ENCODE results near the gene GNPTAB. TPM values are rescaled to one million over a fixed set of nuclear protein-coding genes. Genes with fewer than 3 reads are reported as not detected.
"Not testable (repeated sequence)": the region's sequence is repeated elsewhere in the genome, so short reads cannot be mapped to it uniquely, and the experiment has no call there.

The GNPTAB gene
- total RNA-seq, 1 donor from 2014 or later = 43.7 TPM

- no peak for DNase-seq (ENCODE audit: low read depth)
- Histone ChIP-seq H3K27me3 (ENCODE audit: insufficient read depth, low read length) (no peaks in the 10 kb centered on the region), H4K20me1 (ENCODE audit: insufficient read depth, low read length) (no peaks in the 10 kb centered on the region), H3K4me3 (ENCODE audit: insufficient read depth, low read depth, low read length) (no peak overlapping the region), H3K36me3 (ENCODE audit: insufficient read depth, low read length) (no peaks in the 10 kb centered on the region), H3K27ac (ENCODE audit: low read depth, low read length) (no peak overlapping the region), H2AFZ (ENCODE audit: low read depth, low read length) (no peak overlapping the region), H3K4me1 (ENCODE audit: insufficient read depth, low read length) (peaks cover 3% of the 10 kb centered on the region), H3K79me2 (ENCODE audit: insufficient read depth, low read length) (no peaks in the 10 kb centered on the region), H3K9me3 (ENCODE audit: insufficient read depth, low read depth, low read length) (no peaks in the 10 kb centered on the region), H3K4me2 (ENCODE audit: low read length) (no peak overlapping the region), H3K9ac (ENCODE audit: low read length) (no peak overlapping the region)
- FAIRE-seq = no peak
- TF ChIP-seq, protein P1, sequence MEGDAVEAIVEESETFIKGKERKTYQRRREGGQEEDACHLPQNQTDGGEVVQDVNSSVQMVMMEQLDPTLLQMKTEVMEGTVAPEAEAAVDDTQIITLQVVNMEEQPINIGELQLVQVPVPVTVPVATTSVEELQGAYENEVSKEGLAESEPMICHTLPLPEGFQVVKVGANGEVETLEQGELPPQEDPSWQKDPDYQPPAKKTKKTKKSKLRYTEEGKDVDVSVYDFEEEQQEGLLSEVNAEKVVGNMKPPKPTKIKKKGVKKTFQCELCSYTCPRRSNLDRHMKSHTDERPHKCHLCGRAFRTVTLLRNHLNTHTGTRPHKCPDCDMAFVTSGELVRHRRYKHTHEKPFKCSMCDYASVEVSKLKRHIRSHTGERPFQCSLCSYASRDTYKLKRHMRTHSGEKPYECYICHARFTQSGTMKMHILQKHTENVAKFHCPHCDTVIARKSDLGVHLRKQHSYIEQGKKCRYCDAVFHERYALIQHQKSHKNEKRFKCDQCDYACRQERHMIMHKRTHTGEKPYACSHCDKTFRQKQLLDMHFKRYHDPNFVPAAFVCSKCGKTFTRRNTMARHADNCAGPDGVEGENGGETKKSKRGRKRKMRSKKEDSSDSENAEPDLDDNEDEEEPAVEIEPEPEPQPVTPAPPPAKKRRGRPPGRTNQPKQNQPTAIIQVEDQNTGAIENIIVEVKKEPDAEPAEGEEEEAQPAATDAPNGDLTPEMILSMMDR (IDR thresholded peaks at IDR 0.05; ENCODE audit: insufficient read depth, low read depth, low read length) = no peak
- no peak for TF ChIP-seq EZH2 (IDR thresholded peaks at IDR 0.05; ENCODE audit: insufficient read depth, low read length)
- no peak overlapping the region for H3K4me3 Mint-ChIP-seq (ENCODE audit: unreplicated experiment)
- H3K9me3 Mint-ChIP-seq (ENCODE audit: unreplicated experiment) = peaks cover 8% of the 10 kb centered on the region
- H3K27me3 Mint-ChIP-seq (ENCODE audit: low read depth, unreplicated experiment) = no peaks in the 10 kb centered on the region
- no peaks in the 10 kb centered on the region for H3K36me3 Mint-ChIP-seq (ENCODE audit: low read depth, unreplicated experiment)
- no peak overlapping the region for H3K27ac Mint-ChIP-seq (ENCODE audit: unreplicated experiment)
- H3K4me1 Mint-ChIP-seq (ENCODE audit: low read depth, unreplicated experiment) = peaks cover 6% of the 10 kb centered on the region
Measured at GRCh38 chr12:101862245-101862644, 31.5 kb upstream of the GNPTAB start.

DNA sequence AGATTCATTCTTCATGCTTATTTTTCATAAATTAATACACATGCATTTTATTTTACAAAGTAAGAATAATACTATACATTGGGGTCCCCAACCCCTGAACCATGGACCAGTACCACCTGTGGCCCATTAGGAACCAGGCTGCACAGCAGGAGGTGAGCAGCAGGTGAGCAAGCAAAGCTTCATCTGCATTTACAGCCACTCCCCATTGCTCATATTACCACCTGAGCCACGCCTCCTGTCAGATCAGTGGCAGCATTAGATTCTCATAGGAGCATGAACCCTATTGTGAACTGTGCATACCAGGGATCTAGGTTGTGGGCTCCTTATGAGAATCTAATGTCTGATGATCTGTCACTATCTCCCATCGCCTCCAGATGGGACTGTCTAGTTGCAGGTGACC, 30.9 kb upstream of the GNPTAB start:
- H3K9me3 ChIP-seq (ENCODE audit: insufficient read depth, low read depth, low read length); H2AFZ ChIP-seq (ENCODE audit: low read depth, low read length); H3K4me3 Mint-ChIP-seq (ENCODE audit: unreplicated experiment); H3K27me3 ChIP-seq (ENCODE audit: insufficient read depth, low read length); H3K36me3 Mint-ChIP-seq (ENCODE audit: low read depth, unreplicated experiment); FAIRE-seq; H3K4me3 ChIP-seq (ENCODE audit: insufficient read depth, low read depth, low read length); H4K20me1 ChIP-seq (ENCODE audit: insufficient read depth, low read length); H3K4me1 ChIP-seq (ENCODE audit: insufficient read depth, low read length); H3K27ac Mint-ChIP-seq (ENCODE audit: unreplicated experiment); H3K27ac ChIP-seq (ENCODE audit: low read depth, low read length); H3K27me3 Mint-ChIP-seq (ENCODE audit: low read depth, unreplicated experiment); H3K4me1 Mint-ChIP-seq (ENCODE audit: low read depth, unreplicated experiment); H3K9ac ChIP-seq (ENCODE audit: low read length); DNase-seq (ENCODE audit: low read depth); H3K4me2 ChIP-seq (ENCODE audit: low read length); H3K36me3 ChIP-seq (ENCODE audit: insufficient read depth, low read length); H3K79me2 ChIP-seq (ENCODE audit: insufficient read depth, low read length); H3K9me3 Mint-ChIP-seq (ENCODE audit: unreplicated experiment): not testable (repeated sequence)

DNA sequence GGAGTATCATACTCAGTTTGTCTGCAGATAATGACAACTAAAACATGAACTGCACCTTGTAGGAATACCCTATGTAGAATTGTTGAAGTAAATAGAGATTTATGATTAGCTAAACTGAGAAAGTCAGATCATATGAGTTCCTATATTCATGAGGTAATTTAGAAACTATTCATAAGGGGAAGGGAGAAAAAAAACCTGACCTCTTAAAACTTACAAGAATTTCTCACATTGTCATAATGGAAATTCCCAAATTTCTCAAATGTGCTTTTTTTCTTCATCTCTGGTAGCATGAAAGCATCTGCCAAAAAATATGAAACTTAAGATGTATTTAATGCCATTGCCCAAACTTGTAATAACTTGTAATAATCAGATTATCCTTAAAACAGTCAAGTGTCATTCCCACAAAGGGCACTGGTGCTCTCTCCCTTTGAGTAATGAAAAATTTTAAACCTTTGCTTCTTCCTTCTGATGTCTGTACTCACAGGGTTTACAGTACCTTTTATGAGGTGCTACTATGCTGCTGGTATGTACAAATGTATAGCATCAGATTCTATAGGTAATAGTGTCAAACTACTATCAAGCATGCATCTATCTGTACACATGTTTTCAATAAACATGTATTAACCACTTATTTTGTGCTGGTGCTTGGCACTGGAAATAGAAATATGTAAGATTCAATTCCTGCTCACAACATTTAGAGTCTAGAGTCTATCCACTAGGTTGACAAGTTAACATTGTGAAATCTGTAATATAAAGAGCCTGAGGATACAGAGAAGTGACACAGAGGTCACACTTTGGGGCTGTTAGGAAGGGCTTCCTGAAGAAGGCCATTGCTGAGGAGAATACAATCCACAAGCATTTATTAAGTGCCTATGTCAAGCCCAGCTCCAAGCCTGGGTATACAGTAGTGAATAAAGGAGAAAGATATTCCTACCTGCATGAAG, 29.2 kb upstream of the GNPTAB start:
- FAIRE-seq = no peak
- Histone ChIP-seq H3K27ac (ENCODE audit: low read depth, low read length) (no peak overlapping the region), H3K36me3 (ENCODE audit: insufficient read depth, low read length) (no peaks in the 10 kb centered on the region), H3K27me3 (ENCODE audit: insufficient read depth, low read length) (no peaks in the 10 kb centered on the region), H2AFZ (ENCODE audit: low read depth, low read length) (no peak overlapping the region), H3K4me1 (ENCODE audit: insufficient read depth, low read length) (peaks cover 3% of the 10 kb centered on the region), H3K4me2 (ENCODE audit: low read length) (no peak overlapping the region), H3K79me2 (ENCODE audit: insufficient read depth, low read length) (no peaks in the 10 kb centered on the region), H3K4me3 (ENCODE audit: insufficient read depth, low read depth, low read length) (no peak overlapping the region), H4K20me1 (ENCODE audit: insufficient read depth, low read length) (no peaks in the 10 kb centered on the region), H3K9me3 (ENCODE audit: insufficient read depth, low read depth, low read length) (no peaks in the 10 kb centered on the region), H3K9ac (ENCODE audit: low read length) (no peak overlapping the region)
- H3K36me3 Mint-ChIP-seq (ENCODE audit: low read depth, unreplicated experiment) = no peaks in the 10 kb centered on the region
- peaks cover 17% of the 10 kb centered on the region for H3K4me1 Mint-ChIP-seq (ENCODE audit: low read depth, unreplicated experiment)
- H3K27me3 Mint-ChIP-seq (ENCODE audit: low read depth, unreplicated experiment) = no peaks in the 10 kb centered on the region
- no peak overlapping the region for H3K27ac Mint-ChIP-seq (ENCODE audit: unreplicated experiment)
- TF ChIP-seq, protein P1 (IDR thresholded peaks at IDR 0.05; ENCODE audit: insufficient read depth, low read depth, low read length) = no peak
- no peak for TF ChIP-seq EZH2 (IDR thresholded peaks at IDR 0.05; ENCODE audit: insufficient read depth, low read length)
- DNase-seq (ENCODE audit: low read depth) = no peak
- peaks cover 3% of the 10 kb centered on the region for H3K9me3 Mint-ChIP-seq (ENCODE audit: unreplicated experiment)
- H3K4me3 Mint-ChIP-seq (ENCODE audit: unreplicated experiment) = no peak overlapping the region

All from astrocyte (in vitro differentiated cells and primary cell).